ENCODE measurements around the gene UBE3A.
"Not testable (repeated sequence)": the region's sequence is repeated elsewhere in the genome, so short reads cannot be mapped to it uniquely, and the experiment has no call there.

UBE3A gene

GRCh38 chr15:25464383-25464782 lies 25.6 kb upstream of the UBE3A start:
- H3K4me3 ChIP-seq (ENCODE audit: low read depth, low read length), result no peak overlapping the region
- no peak for TF ChIP-seq CTCF (IDR thresholded peaks at IDR 0.05; ENCODE audit: low read depth, low read length, missing control alignments)
- in situ Hi-C loops (cut with HindIII; ENCODE audit: low sequenced_read_pairs), result no loop called here
- no peak for DNase-seq (ENCODE audit: low read depth)

GRCh38 chr15:25456196-25456595 lies 17.4 kb upstream of the UBE3A start:
- H3K4me3 ChIP-seq (ENCODE audit: low read depth, low read length), result no peak overlapping the region
- in situ Hi-C loops (cut with HindIII; ENCODE audit: low sequenced_read_pairs), result no loop called here
- DNase-seq (ENCODE audit: low read depth), result no peak
- TF ChIP-seq CTCF (IDR thresholded peaks at IDR 0.05; ENCODE audit: low read depth, low read length, missing control alignments), result no peak

- in situ Hi-C loops (cut with HindIII; ENCODE audit: low sequenced_read_pairs), result no loop called here
- no peak for DNase-seq (ENCODE audit: low read depth)
- TF ChIP-seq CTCF (IDR thresholded peaks at IDR 0.05; ENCODE audit: low read depth, low read length, missing control alignments), result no peak
- no peak overlapping the region for H3K4me3 ChIP-seq (ENCODE audit: low read depth, low read length)
Observed at GRCh38 chr15:25455226-25455625, 16.4 kb upstream of the UBE3A start.

- in situ Hi-C loops (cut with HindIII; ENCODE audit: low sequenced_read_pairs), result no loop called here
- no peak for DNase-seq (ENCODE audit: low read depth)
- no peak overlapping the region for H3K4me3 ChIP-seq (ENCODE audit: low read depth, low read length)
- TF ChIP-seq CTCF (IDR thresholded peaks at IDR 0.05; ENCODE audit: low read depth, low read length, missing control alignments), result no peak
Observed at GRCh38 chr15:25454771-25455170, 15.9 kb upstream of the UBE3A start.

- DNase-seq (ENCODE audit: low read depth); in situ Hi-C loops (cut with HindIII; ENCODE audit: low sequenced_read_pairs); H3K4me3 ChIP-seq (ENCODE audit: low read depth, low read length): not testable (repeated sequence)
Observed at GRCh38 chr15:25453246-25453645, 14.4 kb upstream of the UBE3A start.

- TF ChIP-seq CTCF (IDR thresholded peaks at IDR 0.05; ENCODE audit: low read depth, low read length, missing control alignments), result no peak
- no peak overlapping the region for H3K4me3 ChIP-seq (ENCODE audit: low read depth, low read length)
- no peak for DNase-seq (ENCODE audit: low read depth)
- in situ Hi-C loops (cut with HindIII; ENCODE audit: low sequenced_read_pairs), result no loop called here
Observed at GRCh38 chr15:25451501-25451900, 12.7 kb upstream of the UBE3A start.

GRCh38 chr15:25450163-25450562 lies 11.3 kb upstream of the UBE3A start:
- in situ Hi-C loops (cut with HindIII; ENCODE audit: low sequenced_read_pairs), result no loop called here
- no peak for DNase-seq (ENCODE audit: low read depth)
- TF ChIP-seq CTCF (IDR thresholded peaks at IDR 0.05; ENCODE audit: low read depth, low read length, missing control alignments), result no peak
- H3K4me3 ChIP-seq (ENCODE audit: low read depth, low read length), result no peak overlapping the region
